ENCODE measurements around the gene ARAP2. TPM values are rescaled to one million over a fixed set of nuclear protein-coding genes. Genes with fewer than 3 reads are reported as not detected.

ARAP2 gene
- total and polyA plus RNA-seq, 2 of the 13 experiments (the other 11 are each of a cell fraction or from before 2014, with no cell fraction given) = 0.37 to 1.4 TPM

DNA sequence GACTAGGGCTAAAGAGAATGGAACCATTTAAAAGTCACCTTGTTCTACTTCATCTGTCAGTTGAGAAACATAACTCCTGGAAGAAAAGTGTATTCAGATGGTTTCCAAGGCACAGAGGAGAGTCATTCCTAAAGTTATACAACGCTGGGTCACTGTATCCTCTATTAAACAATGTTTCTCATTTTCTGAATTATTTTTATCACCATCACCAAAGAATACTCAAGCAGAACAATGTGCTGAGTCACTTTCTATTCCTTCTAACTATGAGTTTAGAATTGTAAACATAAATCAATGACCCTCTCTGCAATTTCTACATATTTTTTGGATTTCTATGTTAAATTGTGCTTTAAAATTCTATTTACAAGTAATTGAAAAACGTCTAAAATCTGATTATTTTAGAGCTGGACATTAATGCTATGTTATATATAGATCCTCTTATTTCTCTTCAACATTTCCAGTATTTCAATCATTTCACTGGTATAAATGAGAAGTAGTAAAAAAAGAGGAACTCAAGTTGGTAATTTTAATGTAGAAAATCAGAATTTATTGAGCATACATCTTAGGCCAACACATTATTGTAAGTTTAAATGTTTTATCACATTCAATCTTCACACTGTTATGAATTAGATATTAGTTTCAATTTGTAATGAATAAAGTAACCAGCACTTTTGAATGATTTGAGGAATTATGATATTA is 44.6 kb upstream of the ARAP2 start:
- 0% methylated on average over 2 of the region's 2 CpGs for WGBS (ENCODE audit: low lambda C conversion rate)
- POLR2A ChIA-PET = no interaction called here
- Histone ChIP-seq H3K4me1 (ENCODE audit: insufficient read depth, low read length) (no peaks in the 10 kb centered on the region), H3K9me3 (ENCODE audit: low read length) (no peaks in the 10 kb centered on the region), H3K27ac (ENCODE audit: extremely low read length, insufficient read depth, low read length) (no peak overlapping the region), H3K79me2 (ENCODE audit: insufficient read depth, low read length) (no peaks in the 10 kb centered on the region), H2AFZ (ENCODE audit: low read length) (no peak overlapping the region), H3K27me3 (ENCODE audit: control insufficient read depth in 1 of 2, insufficient read depth in 2 of 2, low read length in 2 of 2) (no peaks in the 10 kb centered on the region; a peak in 1 of 5 replicates), H3K4me3 (replicated peaks in 1 of 3; ENCODE audit: insufficient read depth in 1 of 3, low read depth in 2 of 3, low read length in 3 of 3) (no peak overlapping the region), H4K20me1 (ENCODE audit: insufficient read depth, low read length) (no peaks in the 10 kb centered on the region), H3K9ac (ENCODE audit: insufficient read depth, low read depth, low read length) (no peak overlapping the region), H3K36me3 (replicated peaks in 1 of 2; ENCODE audit: control insufficient read depth in 1 of 2, insufficient read depth in 2 of 2, low read length in 2 of 2) (no peaks in the 10 kb centered on the region), H3K4me2 (ENCODE audit: low read depth, low read length) (no peak overlapping the region)
- no peak for ATAC-seq
- no peak for DNase-seq (ENCODE audit: low spot score)
- intact Hi-C loops (cut with micrococcal nuclease; ENCODE audit: unreplicated experiment) = no loop called here
- no peak for FAIRE-seq
- CTCF ChIA-PET (ENCODE audit: low intra/inter-chr PET ratio, low total read pairs) = no interaction called here
- in situ Hi-C loops (cut with HindIII; ENCODE audit: extremely low pct_ligation_motif_present, low pct_unique_long_range_greater_than_20kb) = no loop called here
- TF ChIP-seq NFE2L2 (IDR thresholded peaks at IDR 0.05; ENCODE audit: low read length) = 0 out of 2 replicates have a peak, but pooled peaks have one; percentile 34
- TF ChIP-seq, protein P1, sequence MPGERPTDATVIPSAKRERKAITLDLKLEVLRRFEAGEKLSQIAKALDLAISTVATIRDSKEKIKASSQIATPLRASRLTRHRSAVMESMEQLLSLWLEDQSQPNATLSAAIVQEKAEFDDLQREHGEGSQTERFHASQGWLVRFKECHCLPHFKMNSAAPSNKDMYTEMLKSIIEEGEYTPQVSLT (CRISPR knock-in tag; IDR thresholded peaks at IDR 0.05; ENCODE audit: borderline replicate concordance, low read depth) = no peak
- BruUV-seq (replicated peaks) = no TSS peak

DNA sequence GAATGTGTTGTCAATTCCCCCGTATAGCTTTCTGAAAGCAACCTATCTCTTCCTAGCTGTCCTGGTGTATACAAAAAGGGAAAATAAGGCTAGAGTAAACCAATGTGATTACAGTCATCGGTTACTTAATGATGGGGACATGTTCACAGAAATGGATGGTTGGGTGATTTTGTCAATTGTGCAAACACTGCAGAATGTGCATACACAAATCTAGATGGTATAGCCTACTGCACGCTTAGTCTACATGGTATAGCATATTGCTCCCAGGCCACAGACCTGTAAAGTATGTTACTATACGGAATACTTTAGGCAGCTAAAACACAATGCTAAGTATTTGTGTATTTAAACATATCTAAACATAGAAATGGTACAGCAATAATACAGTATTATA is 42.2 kb upstream of the ARAP2 start:
- no TSS peak for BruUV-seq (replicated peaks)
- DNase-seq (ENCODE audit: low spot score) (no peak), FAIRE-seq (no peak), ATAC-seq (no peak)
- Histone ChIP-seq H3K4me3 (replicated peaks in 1 of 3; ENCODE audit: insufficient read depth in 1 of 3, low read depth in 2 of 3, low read length in 3 of 3) (no peak overlapping the region), H3K36me3 (replicated peaks in 1 of 2; ENCODE audit: control insufficient read depth in 1 of 2, insufficient read depth in 2 of 2, low read length in 2 of 2) (no peaks in the 10 kb centered on the region), H3K9me3 (ENCODE audit: low read length) (no peaks in the 10 kb centered on the region), H2AFZ (ENCODE audit: low read length) (no peak overlapping the region), H3K27me3 (ENCODE audit: control insufficient read depth in 1 of 2, insufficient read depth in 2 of 2, low read length in 2 of 2) (no peaks in the 10 kb centered on the region), H4K20me1 (ENCODE audit: insufficient read depth, low read length) (no peaks in the 10 kb centered on the region), H3K4me1 (ENCODE audit: insufficient read depth, low read length) (no peaks in the 10 kb centered on the region), H3K79me2 (ENCODE audit: insufficient read depth, low read length) (no peaks in the 10 kb centered on the region), H3K9ac (ENCODE audit: insufficient read depth, low read depth, low read length) (no peak overlapping the region), H3K4me2 (ENCODE audit: low read depth, low read length) (no peak overlapping the region), H3K27ac (ENCODE audit: extremely low read length, insufficient read depth, low read length) (no peak overlapping the region)
- CTCF ChIA-PET (ENCODE audit: low intra/inter-chr PET ratio, low total read pairs) = no interaction called here
- POLR2A ChIA-PET = no interaction called here
- WGBS (ENCODE audit: low lambda C conversion rate) = 9% methylated on average over 4 of the region's 4 CpGs
- in situ Hi-C loops (cut with HindIII; ENCODE audit: extremely low pct_ligation_motif_present, low pct_unique_long_range_greater_than_20kb) (no loop called here), intact Hi-C loops (cut with micrococcal nuclease; ENCODE audit: unreplicated experiment) (no loop called here)
- TF ChIP-seq HNF4G (IDR thresholded peaks at IDR 0.05; ENCODE audit: borderline replicate concordance, low read depth, low read length) (no peak), HNF4G (CRISPR knock-in tag; IDR thresholded peaks at IDR 0.05; ENCODE audit: borderline replicate concordance, low read depth) (no peak), KLF6 (CRISPR knock-in tag; IDR thresholded peaks at IDR 0.05) (no peak), MAFK (conservative IDR thresholded peaks at IDR 0.05 in 1 of 2, IDR thresholded peaks at IDR 0.05 in 1 of 2; ENCODE audit: low read length in 2 of 2) (no peak), MED8 (CRISPR knock-in tag; IDR thresholded peaks at IDR 0.05; ENCODE audit: insufficient replicate concordance) (no peak), ZNF775 (CRISPR knock-in tag; IDR thresholded peaks at IDR 0.05; ENCODE audit: borderline replicate concordance) (no peak), ZIK1 (CRISPR knock-in tag; IDR thresholded peaks at IDR 0.05; ENCODE audit: borderline replicate concordance, low read depth) (no peak), YEATS4 (CRISPR knock-in tag; IDR thresholded peaks at IDR 0.05; ENCODE audit: borderline replicate concordance) (no peak), RORA (CRISPR knock-in tag; IDR thresholded peaks at IDR 0.05) (no peak)
- TF ChIP-seq, protein P2, sequence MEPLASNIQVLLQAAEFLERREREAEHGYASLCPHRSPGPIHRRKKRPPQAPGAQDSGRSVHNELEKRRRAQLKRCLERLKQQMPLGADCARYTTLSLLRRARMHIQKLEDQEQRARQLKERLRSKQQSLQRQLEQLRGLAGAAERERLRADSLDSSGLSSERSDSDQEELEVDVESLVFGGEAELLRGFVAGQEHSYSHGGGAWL (CRISPR knock-in tag; IDR thresholded peaks at IDR 0.05) = no peak
- TF ChIP-seq, protein P3, sequence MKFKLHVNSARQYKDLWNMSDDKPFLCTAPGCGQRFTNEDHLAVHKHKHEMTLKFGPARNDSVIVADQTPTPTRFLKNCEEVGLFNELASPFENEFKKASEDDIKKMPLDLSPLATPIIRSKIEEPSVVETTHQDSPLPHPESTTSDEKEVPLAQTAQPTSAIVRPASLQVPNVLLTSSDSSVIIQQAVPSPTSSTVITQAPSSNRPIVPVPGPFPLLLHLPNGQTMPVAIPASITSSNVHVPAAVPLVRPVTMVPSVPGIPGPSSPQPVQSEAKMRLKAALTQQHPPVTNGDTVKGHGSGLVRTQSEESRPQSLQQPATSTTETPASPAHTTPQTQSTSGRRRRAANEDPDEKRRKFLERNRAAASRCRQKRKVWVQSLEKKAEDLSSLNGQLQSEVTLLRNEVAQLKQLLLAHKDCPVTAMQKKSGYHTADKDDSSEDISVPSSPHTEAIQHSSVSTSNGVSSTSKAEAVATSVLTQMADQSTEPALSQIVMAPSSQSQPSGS (CRISPR knock-in tag; IDR thresholded peaks at IDR 0.05) = no peak
- TF ChIP-seq, protein P4, sequence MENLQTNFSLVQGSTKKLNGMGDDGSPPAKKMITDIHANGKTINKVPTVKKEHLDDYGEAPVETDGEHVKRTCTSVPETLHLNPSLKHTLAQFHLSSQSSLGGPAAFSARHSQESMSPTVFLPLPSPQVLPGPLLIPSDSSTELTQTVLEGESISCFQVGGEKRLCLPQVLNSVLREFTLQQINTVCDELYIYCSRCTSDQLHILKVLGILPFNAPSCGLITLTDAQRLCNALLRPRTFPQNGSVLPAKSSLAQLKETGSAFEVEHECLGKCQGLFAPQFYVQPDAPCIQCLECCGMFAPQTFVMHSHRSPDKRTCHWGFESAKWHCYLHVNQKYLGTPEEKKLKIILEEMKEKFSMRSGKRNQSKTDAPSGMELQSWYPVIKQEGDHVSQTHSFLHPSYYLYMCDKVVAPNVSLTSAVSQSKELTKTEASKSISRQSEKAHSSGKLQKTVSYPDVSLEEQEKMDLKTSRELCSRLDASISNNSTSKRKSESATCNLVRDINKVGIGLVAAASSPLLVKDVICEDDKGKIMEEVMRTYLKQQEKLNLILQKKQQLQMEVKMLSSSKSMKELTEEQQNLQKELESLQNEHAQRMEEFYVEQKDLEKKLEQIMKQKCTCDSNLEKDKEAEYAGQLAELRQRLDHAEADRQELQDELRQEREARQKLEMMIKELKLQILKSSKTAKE (CRISPR knock-in tag; IDR thresholded peaks at IDR 0.05; ENCODE audit: borderline replicate concordance) = no peak
